ENCODE data around the gene CNN3. TPM values are rescaled to one million over a fixed set of nuclear protein-coding genes. Genes with fewer than 3 reads are reported as not detected.
"Not testable (repeated sequence)": the region's sequence is repeated elsewhere in the genome, so short reads cannot be mapped to it uniquely, and the experiment has no call there.

CNN3 gene
- polyA plus RNA-seq, 3 donors = 384 to 421 (median 389) TPM

GRCh38 chr1:94951046-94951445 is 24.1 kb upstream of the CNN3 start:
- DNase-seq (ENCODE audit: low read depth in 3 of 3, low spot score in 2 of 3) = no peak

DNA sequence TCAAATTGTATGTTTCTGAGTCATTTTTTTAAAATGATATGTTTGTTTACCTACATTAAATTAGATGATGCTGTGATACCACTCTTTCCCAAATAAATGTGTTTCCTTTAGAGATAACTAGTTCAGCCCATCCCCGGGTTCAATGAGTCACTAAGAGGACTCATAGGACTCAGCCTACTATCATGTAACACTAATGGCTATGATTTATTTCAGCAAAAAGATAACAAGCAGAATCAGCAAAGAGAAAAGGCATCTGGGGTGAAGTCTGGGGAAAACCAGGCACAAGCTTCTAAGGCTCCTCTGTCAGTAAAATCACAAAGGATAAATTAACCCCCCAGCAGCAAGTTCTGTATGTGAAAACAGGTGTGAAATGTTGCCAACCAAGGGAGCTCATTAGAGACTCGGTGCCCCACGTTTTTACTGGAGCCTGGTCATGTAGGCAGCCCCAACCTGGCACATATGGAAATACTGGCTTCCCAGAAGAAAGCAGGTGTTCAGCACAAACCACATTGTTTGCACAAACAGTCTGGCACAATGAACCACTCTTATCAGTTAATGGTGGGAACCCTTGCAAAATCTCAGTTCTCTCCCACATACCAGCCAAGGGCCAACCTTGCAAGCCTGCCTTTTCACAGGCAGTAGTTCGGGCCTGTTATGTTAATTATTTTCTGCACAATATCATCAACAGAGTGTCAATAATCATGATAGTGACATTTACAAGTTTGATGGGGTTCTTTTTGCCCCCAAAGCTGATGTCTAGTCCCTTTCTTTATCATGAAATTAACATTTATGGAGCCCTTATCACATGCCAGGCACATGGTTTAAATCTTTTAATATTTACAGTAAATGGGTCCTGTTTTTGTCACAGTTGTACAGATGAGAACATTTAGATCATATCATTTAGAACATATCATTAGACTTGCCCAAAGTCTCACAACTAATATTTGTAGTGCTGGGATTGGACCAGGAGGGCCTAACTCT is 23.1 kb upstream of the CNN3 start:
- no peak for DNase-seq (ENCODE audit: low read depth in 3 of 3, low spot score in 2 of 3)

GRCh38 chr1:94947437-94947836 is 20.5 kb upstream of the CNN3 start:
- no peak for DNase-seq (ENCODE audit: low read depth in 3 of 3, low spot score in 2 of 3)

GRCh38 chr1:94946886-94947285 is 20.0 kb upstream of the CNN3 start:
- DNase-seq (ENCODE audit: low read depth in 3 of 3, low spot score in 2 of 3) = no peak

GRCh38 chr1:94942171-94943128 is 15.5 kb upstream of the CNN3 start:
- DNase-seq (ENCODE audit: low read depth in 3 of 3, low spot score in 2 of 3) = no peak

- not testable (repeated sequence) for DNase-seq (ENCODE audit: low read depth in 3 of 3, low spot score in 2 of 3)
These were observed 14.6 kb upstream of the CNN3 start for GRCh38 chr1:94941480-94941879.

DNA sequence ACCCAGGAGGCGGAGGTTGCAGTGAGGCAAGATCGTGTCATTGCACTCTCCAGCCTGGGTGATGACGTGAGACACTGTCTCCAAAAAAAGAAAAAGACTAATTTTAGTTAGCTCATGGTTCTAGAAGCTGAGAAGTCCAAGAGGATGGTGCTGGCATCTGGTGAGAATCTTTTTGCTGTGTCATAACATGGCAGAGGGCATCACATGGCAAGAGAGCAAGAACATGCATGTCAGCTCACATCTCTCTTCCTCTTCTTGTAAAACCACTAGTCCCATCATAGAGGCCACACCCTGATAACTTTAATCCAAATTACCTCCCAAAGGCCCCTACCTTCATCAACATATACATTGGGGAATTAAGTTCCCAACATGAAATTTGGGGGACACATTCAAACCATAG is 13.8 kb upstream of the CNN3 start:
- DNase-seq (ENCODE audit: low read depth in 3 of 3, low spot score in 2 of 3) = no peak

GRCh38 chr1:94937820-94938219 is 10.9 kb upstream of the CNN3 start:
- DNase-seq (ENCODE audit: low read depth in 3 of 3, low spot score in 2 of 3) = no peak

GRCh38 chr1:94936861-94937620 is 10.1 kb upstream of the CNN3 start:
- no peak for DNase-seq (ENCODE audit: low read depth in 3 of 3, low spot score in 2 of 3)

- DNase-seq (ENCODE audit: low read depth in 3 of 3, low spot score in 2 of 3) = no peak
These were observed 8.6 kb upstream of the CNN3 start for GRCh38 chr1:94935476-94935875.

- DNase-seq (ENCODE audit: low read depth in 3 of 3, low spot score in 2 of 3) = no peak
These were observed 8.1 kb upstream of the CNN3 start for GRCh38 chr1:94935034-94935433.

GRCh38 chr1:94934551-94934950 is 7.6 kb upstream of the CNN3 start:
- no peak for DNase-seq (ENCODE audit: low read depth in 3 of 3, low spot score in 2 of 3)

DNA sequence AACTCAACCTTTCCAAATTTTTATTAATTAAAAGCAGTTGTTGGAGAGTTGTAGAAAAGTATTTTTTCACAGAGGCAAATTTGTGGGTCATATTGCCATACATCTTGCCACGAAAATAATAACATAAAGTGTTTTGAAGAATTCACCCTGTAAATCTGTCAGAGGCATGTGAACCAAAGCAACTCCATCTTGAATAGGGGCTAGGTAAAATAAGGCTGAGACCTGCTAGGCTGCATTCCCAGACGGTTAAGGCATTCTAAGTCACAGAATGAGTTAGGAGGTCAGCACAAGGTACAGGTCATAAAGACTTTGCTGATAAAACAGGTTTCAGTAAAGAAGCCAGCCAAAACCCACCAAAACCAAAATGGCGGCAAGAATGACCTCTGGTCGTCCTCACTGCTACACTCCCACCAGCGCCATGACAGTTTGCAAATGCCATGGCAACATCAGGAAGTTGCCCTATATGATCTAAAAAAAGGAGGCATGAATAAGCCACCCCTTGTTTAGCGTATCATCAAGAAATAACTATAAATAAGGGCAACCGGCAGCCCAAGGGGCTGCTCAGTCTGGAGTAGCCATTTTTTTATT is 4.4 kb upstream of the CNN3 start:
- no peak for DNase-seq (ENCODE audit: low read depth in 3 of 3, low spot score in 2 of 3)

GRCh38 chr1:94929351-94930217 is 2.7 kb upstream of the CNN3 start:
- no peak for DNase-seq (ENCODE audit: low read depth in 3 of 3, low spot score in 2 of 3)

GRCh38 chr1:94928293-94928939 is 1.5 kb upstream of the CNN3 start:
- no peak for DNase-seq (ENCODE audit: low read depth in 3 of 3, low spot score in 2 of 3)

DNA sequence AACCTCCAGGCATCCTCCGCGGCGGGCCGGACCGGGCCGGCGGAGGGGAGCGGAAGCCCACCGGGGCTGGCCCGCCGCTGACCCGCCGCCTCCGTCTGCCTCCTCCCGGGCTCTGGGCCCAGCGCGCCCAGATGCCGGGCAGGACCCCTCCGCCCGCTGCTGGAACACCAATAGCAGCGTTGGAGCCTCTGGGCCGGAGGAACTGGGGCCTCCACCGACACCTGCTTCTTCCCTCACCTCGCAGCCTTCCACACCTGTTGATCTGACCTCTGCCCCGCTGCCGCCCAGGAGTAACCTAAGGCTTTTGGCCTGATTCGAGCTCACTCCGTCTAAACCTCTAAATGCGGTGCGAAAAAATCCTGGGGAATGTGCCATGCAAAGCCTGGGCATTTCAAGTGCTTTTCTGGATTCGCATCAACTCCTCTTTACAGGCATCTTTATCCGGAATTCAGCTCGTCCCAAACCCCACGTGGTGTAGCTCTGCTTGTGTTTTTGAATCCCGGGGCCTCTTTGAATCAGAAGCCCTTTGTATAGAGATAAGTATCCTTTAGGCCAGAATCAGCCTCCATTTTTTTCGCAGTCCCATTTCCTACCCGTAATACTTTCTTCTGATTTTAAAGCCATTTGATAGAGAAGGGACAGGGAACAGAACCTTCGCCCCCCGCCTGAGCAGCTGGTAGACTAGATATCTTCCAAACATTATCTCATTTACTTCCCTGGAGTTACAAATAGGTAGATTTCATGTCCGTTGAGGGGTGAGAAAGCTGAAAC is 680 bp upstream of the CNN3 start:
- no peak for DNase-seq (ENCODE audit: low read depth in 3 of 3, low spot score in 2 of 3)

- peak in 1 of 3 donors; percentile 56 for DNase-seq (ENCODE audit: low read depth in 3 of 3, low spot score in 2 of 3)
These were observed 590 bp downstream of the CNN3 start for GRCh38 chr1:94926126-94926914.
